Measurements from ENCODE around the gene SRP72. TPM values are rescaled to one million over a fixed set of nuclear protein-coding genes. Genes with fewer than 3 reads are reported as not detected.

The SRP72 gene
- total and polyA plus RNA-seq, 2 of the 4 experiments (the other 2 are of a cell fraction) = 73.8 to 123 TPM

DNA sequence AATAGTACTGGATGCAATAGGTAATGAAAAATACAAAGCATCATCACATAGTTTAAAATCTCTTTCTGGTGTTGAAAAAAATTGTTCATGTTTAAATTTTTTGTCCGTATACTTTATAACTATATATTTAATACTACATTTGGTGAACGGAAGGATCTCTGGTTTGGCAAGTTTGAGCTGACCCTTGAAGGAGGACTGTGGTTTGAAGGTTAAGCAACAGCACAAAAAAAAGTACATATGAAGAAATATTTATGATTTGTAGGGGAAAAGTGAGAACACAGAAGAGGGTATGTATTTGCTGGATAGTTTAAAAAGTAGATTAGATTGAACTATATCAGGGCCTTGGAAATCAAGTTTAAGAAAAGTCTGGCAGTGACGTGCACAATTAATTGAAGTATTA is 13.3 kb downstream of the SRP72 start:
- Histone ChIP-seq H3K56ac (ENCODE audit: extremely low read depth, insufficient read depth, low read length) (no peak overlapping the region), H3K4me2 (ENCODE audit: low read depth, low read length) (no peak overlapping the region), H4K5ac (ENCODE audit: low read depth, low read length) (no peak overlapping the region), H4K20me1 (ENCODE audit: insufficient read depth, low read length) (no peaks in the 10 kb centered on the region), H2BK5ac (ENCODE audit: low read depth, low read length, poor library complexity, severe bottlenecking) (no peak overlapping the region), H3K9me3 (ENCODE audit: control insufficient read depth, insufficient read depth, low read length) (no peaks in the 10 kb centered on the region), H3K23ac (ENCODE audit: low read depth, low read length) (no peak overlapping the region), H2BK20ac (ENCODE audit: low read depth, low read length) (no peak overlapping the region), H2BK120ac (ENCODE audit: low read depth, low read length) (no peak overlapping the region), H3K9ac (ENCODE audit: low read depth, low read length) (no peak overlapping the region), H3K27me3 (ENCODE audit: control insufficient read depth, insufficient read depth, low read length) (no peaks in the 10 kb centered on the region), H3K4me3 (ENCODE audit: insufficient read depth, low read depth, low read length) (no peak overlapping the region), H4K91ac (ENCODE audit: insufficient read depth, low read depth, low read length) (no peak overlapping the region), H2AK9ac (replicated peaks; ENCODE audit: low read depth, low read length, poor library complexity) (no peak overlapping the region), H3K79me1 (ENCODE audit: low read depth in 1 of 2, low read length in 2 of 2) (peaks cover 0 to 8% of the 10 kb centered on the region in 2 experiments; a peak in 1 of 4 replicates), H2BK15ac (ENCODE audit: low read depth, low read length) (no peak overlapping the region), H2AK5ac (ENCODE audit: low read depth, low read length) (no peak overlapping the region), H3K4ac (ENCODE audit: low read depth, low read length) (no peak overlapping the region), H3K9me1 (ENCODE audit: insufficient read depth, low read length) (0 out of 2 replicates have a peak, but pooled peaks cover 2% of the 10 kb centered on the region), H3K36me3 (ENCODE audit: control insufficient read depth, insufficient read depth, low read length) (peaks cover 28% of the 10 kb centered on the region), H2AFZ (replicated peaks; ENCODE audit: low read length, poor library complexity) (no peak overlapping the region), H3K4me1 (ENCODE audit: control insufficient read depth, insufficient read depth, low read length) (peaks cover 2% of the 10 kb centered on the region; the same call in 1 of the 2 replicates), H3K14ac (replicated peaks; ENCODE audit: low read depth, low read length) (no peak overlapping the region), H3K18ac (ENCODE audit: low read depth, low read length) (no peak overlapping the region), H3K27ac (ENCODE audit: insufficient read depth, low read length) (no peak overlapping the region), H4K8ac (ENCODE audit: low read depth in 2 of 2, low read length in 2 of 2) (no peak overlapping the region)
- dilution Hi-C loops (cut with HindIII; ENCODE audit: low sequenced_read_pairs, unreplicated experiment) (no loop called here), intact Hi-C loops (cut with micrococcal nuclease) (no loop called here), in situ Hi-C loops (cut with MboI; ENCODE audit: low sequenced_read_pairs) (no loop called here)
- no TSS peak for BruUV-seq (replicated peaks)
- 100% methylated on average over 1 of the region's 3 CpGs; no CpG with 5 or more reads in 1 of the 2 experiments for WGBS, 2 experiments (ENCODE audit: extremely low coverage in 2 of 2, insufficient read length in 1 of 2)
- ATAC-seq (ENCODE audit: low read depth) (no peak), DNase-seq (no peak)
- ChIA-PET POLR2A (ENCODE audit: unreplicated experiment) (no interaction called here), CTCF (interaction anchor here (0.6 kb wide), 1 partner anchor 11 kb away, joined by 3 read pairs; no protein-coding TSS in a partner anchor)
- no peak for TF ChIP-seq BHLHE40 (IDR thresholded peaks at IDR 0.05; ENCODE audit: low read depth, low read length)
- TF ChIP-seq FOS (IDR thresholded peaks at IDR 0.05; ENCODE audit: low read depth, low read length) = no peak
- no peak for TF ChIP-seq RCOR1 (IDR thresholded peaks at IDR 0.05; ENCODE audit: insufficient replicate concordance, low read length)

Measured in IMR-90 (cell line).